HAP-1 (cell line): Measurements from ENCODE around the gene MTOR.
"Not testable (repeated sequence)": the region's sequence is repeated elsewhere in the genome, so short reads cannot be mapped to it uniquely, and the experiment has no call there.

Source experiments
- DNase-seq, 2 experiments: peaks; one replicate each; pipeline ENCODE4 v3.0.0-alpha.2; 2016 to 2020; ENCODE audit warnings: low spot score in 2 of 2
- H3K27me3 ChIP-seq: fragments of 250-450 bp; sonication (Bioruptor Pico); 2 replicates; pipeline ENCODE4 v1.5.1; 2020; ENCODE audit warnings: low read depth, mild to moderate bottlenecking, moderate library complexity
- H3K36me3 ChIP-seq: fragments of 250-450 bp; sonication (Bioruptor Pico); replicated peaks from 2 replicates; pipeline ENCODE4 v1.5.1; 2020; ENCODE audit warnings: mild to moderate bottlenecking
- H3K4me1 ChIP-seq: fragments of 250-450 bp; sonication (Bioruptor Pico); 2 replicates; pipeline ENCODE4 v1.5.1; 2020; ENCODE audit warnings: mild to moderate bottlenecking
- H3K4me3 ChIP-seq: fragments of 250-450 bp; sonication (Bioruptor Pico); 2 replicates; pipeline ENCODE4 v1.5.1; 2020; ENCODE audit warnings: mild to moderate bottlenecking, moderate library complexity
- H3K9me3 ChIP-seq: fragments of 250-450 bp; sonication (Bioruptor Pico); 2 replicates; pipeline ENCODE4 v1.5.1; 2020; ENCODE audit warnings: mild to moderate bottlenecking, moderate library complexity
- in situ Hi-C: fragments of 300-500 bp; cut with MboI; formaldehyde crosslinking; loops from 3 replicates; pipeline ENCODE4 v1.14.3; 2020; ENCODE audit warnings: low sequenced_read_pairs, inconsistent platforms, mixed read lengths

MTOR gene

GRCh38 chr1:11067716-11068599, 194.4 kb downstream of the MTOR start:
- no peak for DNase-seq
- H3K9me3 ChIP-seq, result no peaks in the 10 kb centered on the region; the same call in 1 of the 2 replicates
- H3K4me3 ChIP-seq, result no peak overlapping the region
- no peaks in the 10 kb centered on the region for H3K4me1 ChIP-seq
- in situ Hi-C loops, result no loop called here
- peaks cover 84% of the 10 kb centered on the region for H3K36me3 ChIP-seq
- no peaks in the 10 kb centered on the region for H3K27me3 ChIP-seq

- peaks cover 72% of the 10 kb centered on the region for H3K36me3 ChIP-seq
- in situ Hi-C loops, result no loop called here
- H3K4me1 ChIP-seq, result peaks cover 4% of the 10 kb centered on the region; the same call in 1 of the 2 replicates
- no peak for DNase-seq
- H3K9me3 ChIP-seq, result no peaks in the 10 kb centered on the region; the same call in 1 of the 2 replicates
- no peaks in the 10 kb centered on the region for H3K27me3 ChIP-seq
- no peak overlapping the region for H3K4me3 ChIP-seq
Observed at GRCh38 chr1:11065796-11066195, 196.6 kb downstream of the MTOR start.

GRCh38 chr1:11064942-11065341, 197.4 kb downstream of the MTOR start:
- Histone ChIP-seq H3K4me1 (peaks cover 4% of the 10 kb centered on the region; the same call in 1 of the 2 replicates), H3K36me3 (peaks cover 68% of the 10 kb centered on the region), H3K27me3 (no peaks in the 10 kb centered on the region), H3K9me3 (no peaks in the 10 kb centered on the region; the same call in 1 of the 2 replicates), H3K4me3 (no peak overlapping the region)
- in situ Hi-C loops, result no loop called here
- no peak for DNase-seq

GRCh38 chr1:11063937-11064537, 198.3 kb downstream of the MTOR start:
- H3K36me3 ChIP-seq, result peaks cover 61% of the 10 kb centered on the region
- in situ Hi-C loops, DNase-seq: not testable (repeated sequence)

DNA sequence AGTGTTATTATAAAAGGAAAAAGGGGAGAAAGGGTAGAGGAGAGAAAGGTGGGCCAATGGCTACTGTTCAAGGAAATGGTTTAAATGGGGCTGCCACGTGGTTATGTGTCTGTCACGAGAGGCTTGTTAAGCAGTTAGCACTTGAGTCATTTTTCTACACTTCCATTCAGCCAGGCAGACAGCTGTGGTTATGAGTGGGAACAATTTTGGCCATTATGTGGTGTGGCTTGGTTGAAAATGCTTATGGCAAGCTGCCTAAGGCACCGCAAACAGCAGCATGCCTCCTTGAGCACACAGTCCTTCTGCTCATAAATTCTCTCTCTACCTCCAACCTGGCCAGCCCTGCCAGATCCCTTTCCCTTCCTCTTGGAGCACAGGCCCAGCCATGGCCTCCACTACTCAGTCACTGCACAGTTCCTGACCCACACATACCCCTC, 199.4 kb downstream of the MTOR start:
- in situ Hi-C loops, result no loop called here
- no peak overlapping the region for H3K4me3 ChIP-seq
- no peaks in the 10 kb centered on the region for H3K27me3 ChIP-seq
- peaks cover 54% of the 10 kb centered on the region for H3K36me3 ChIP-seq
- no peak for DNase-seq
- peaks cover 7% of the 10 kb centered on the region; the same call in 1 of the 2 replicates for H3K4me1 ChIP-seq
- H3K9me3 ChIP-seq, result no peaks in the 10 kb centered on the region; the same call in 1 of the 2 replicates

More at GRCh38 chr1:11063937-11064537, 198.3 kb downstream of the MTOR start:
- H3K27me3 ChIP-seq, H3K4me3 ChIP-seq, H3K9me3 ChIP-seq, H3K4me1 ChIP-seq: not testable (repeated sequence)

- no peak for DNase-seq
- Histone ChIP-seq H3K4me3 (no peak overlapping the region), H3K36me3 (peaks cover 52% of the 10 kb centered on the region), H3K9me3 (no peaks in the 10 kb centered on the region; the same call in 1 of the 2 replicates), H3K27me3 (no peaks in the 10 kb centered on the region), H3K4me1 (peaks cover 8% of the 10 kb centered on the region; the same call in 1 of the 2 replicates)
- in situ Hi-C loops, result no loop called here
Observed at GRCh38 chr1:11061652-11062365, 200.5 kb downstream of the MTOR start.

GRCh38 chr1:11059968-11060830, 202.2 kb downstream of the MTOR start, which contains the start of gene SRM:
Gene SRM, minus strand, starts transcription at chr1:11060018. Its CDS starts 75 bp downstream, at chr1:11059943.
- H3K4me1 ChIP-seq, result peaks cover 8% of the 10 kb centered on the region; the same call in 1 of the 2 replicates
- in situ Hi-C loops, result loop anchor here (10.0 kb wide), 1 partner anchor 575 kb away; no protein-coding TSS in a partner anchor
- H3K36me3 ChIP-seq, result peaks cover 48% of the 10 kb centered on the region
- peak; percentile 87 to 92 for DNase-seq
- no peaks in the 10 kb centered on the region; the same call in 1 of the 2 replicates for H3K9me3 ChIP-seq
- peak within 1 kb of the TSS; percentile 83 for H3K4me3 ChIP-seq
- H3K27me3 ChIP-seq, result no peaks in the 10 kb centered on the region

- peaks cover 44% of the 10 kb centered on the region for H3K36me3 ChIP-seq
- no peaks in the 10 kb centered on the region for H3K9me3 ChIP-seq
- H3K4me1 ChIP-seq, result peaks cover 8% of the 10 kb centered on the region; the same call in 1 of the 2 replicates
- H3K4me3 ChIP-seq, result peak overlapping the region; percentile 83
- DNase-seq, result peak in 1 of 2 experiments; percentile 38
- no peaks in the 10 kb centered on the region for H3K27me3 ChIP-seq
- in situ Hi-C loops, result loop anchor here (10.0 kb wide), 1 partner anchor 575 kb away; no protein-coding TSS in a partner anchor
Observed at GRCh38 chr1:11059155-11059967, 203.0 kb downstream of the MTOR start.

DNA sequence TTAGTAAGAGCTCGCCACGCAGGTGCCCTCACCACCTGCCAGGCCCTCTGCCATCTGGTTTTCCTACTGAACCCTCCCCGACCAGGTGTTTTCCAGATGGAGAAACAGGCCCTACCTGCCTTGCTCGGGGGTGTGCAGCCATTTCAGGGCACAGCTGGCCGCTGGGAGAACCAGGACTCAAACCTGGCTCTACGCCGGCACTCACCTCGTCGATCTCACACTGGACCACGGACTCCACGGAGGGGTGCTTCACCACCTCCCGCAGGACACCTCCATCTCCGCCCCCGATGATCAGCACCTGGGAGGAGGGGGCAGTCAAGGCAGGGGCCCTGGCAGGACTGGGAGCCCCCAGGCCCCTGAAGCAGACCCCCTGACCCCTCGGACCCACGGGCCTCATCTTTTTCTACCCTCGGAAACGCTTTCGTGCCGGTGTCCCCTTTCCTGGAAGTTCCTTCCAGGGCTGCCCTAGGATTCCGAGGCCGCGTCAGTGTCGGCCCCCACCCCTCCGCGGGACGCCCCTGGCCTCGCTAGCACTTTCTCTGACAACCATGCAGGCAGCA, 203.7 kb downstream of the MTOR start:
- H3K9me3 ChIP-seq, result no peaks in the 10 kb centered on the region
- in situ Hi-C loops, result loop anchor here (10.0 kb wide), 1 partner anchor 576 kb away; no protein-coding TSS in a partner anchor
- peaks cover 48% of the 10 kb centered on the region for H3K36me3 ChIP-seq
- H3K4me1 ChIP-seq, result peaks cover 8% of the 10 kb centered on the region; the same call in 1 of the 2 replicates
- peak overlapping the region; percentile 83 for H3K4me3 ChIP-seq
- no peak for DNase-seq
- H3K27me3 ChIP-seq, result no peaks in the 10 kb centered on the region

- Histone ChIP-seq H3K27me3 (no peaks in the 10 kb centered on the region), H3K4me3 (peak overlapping the region; percentile 83; the same call in 1 of the 2 replicates), H3K4me1 (peaks cover 12% of the 10 kb centered on the region), H3K9me3 (no peaks in the 10 kb centered on the region), H3K36me3 (peaks cover 45% of the 10 kb centered on the region)
- in situ Hi-C loops, result loop anchor here (10.0 kb wide), 1 partner anchor 577 kb away; no protein-coding TSS in a partner anchor
- no peak for DNase-seq
Observed at GRCh38 chr1:11058026-11058425, 204.3 kb downstream of the MTOR start.

DNA sequence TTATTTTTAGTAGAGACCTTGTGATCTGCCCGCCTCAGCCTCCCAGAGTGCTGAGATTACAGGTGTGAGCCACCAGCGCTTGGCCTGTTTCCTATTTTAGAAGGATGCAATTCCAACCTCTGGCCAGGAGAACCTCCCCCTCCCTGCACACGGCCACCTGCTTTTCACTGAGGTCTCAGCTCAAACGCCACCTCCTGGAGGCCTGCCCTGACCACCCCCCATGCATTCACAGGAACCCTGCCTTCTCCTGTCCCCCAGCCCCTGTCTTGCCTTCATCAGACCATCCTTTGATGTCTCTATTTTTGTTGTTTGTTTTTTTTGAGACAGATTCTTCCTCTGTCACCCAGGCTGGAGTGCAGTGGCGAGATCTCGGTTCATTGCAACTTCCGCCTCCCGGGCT, 204.9 kb downstream of the MTOR start:
- no peak for DNase-seq
- Histone ChIP-seq H3K4me3 (no peak overlapping the region), H3K36me3 (peaks cover 45% of the 10 kb centered on the region), H3K27me3 (no peaks in the 10 kb centered on the region), H3K9me3 (no peaks in the 10 kb centered on the region), H3K4me1 (peaks cover 16% of the 10 kb centered on the region)
- in situ Hi-C loops, result loop anchor here (10.0 kb wide), 1 partner anchor 577 kb away; no protein-coding TSS in a partner anchor
